HCT116 (cell line): ENCODE measurements around the gene GET3. TPM values are rescaled to one million over a fixed set of nuclear protein-coding genes. Genes with fewer than 3 reads are reported as not detected.
A peak's percentile ranks its signal among the peaks of the same experiment; 100 is the strongest.

ENCODE experiments used
- ATAC-seq: fragments of 200-7000 bp; cut with Tn5 transposase; 2 replicates; pipeline ENCODE4 v1.9.1; 2020; ENCODE audit warnings: mild to moderate bottlenecking, moderate library complexity
- BruUV-seq: library from RNA; stranded (reverse); fragments of 400-500 nt; replicated peaks from 2 replicates; lab custom pipeline; 2021; lab: Mats Ljungman, UMichigan
- CTCF ChIA-PET: fragments of 300-600 bp; sonication (Branson Sonifier 250); formaldehyde crosslinking; loops from one replicate; lab custom pipeline; 2021; ENCODE audit warnings: antibody characterized with exemption; lab: Charles Lee
- POLR2A ChIA-PET: fragments of 300-600, 350-600 bp; sonication (Branson Sonifier 250); formaldehyde crosslinking; loops from one replicate; lab custom pipeline; 2021; ENCODE audit warnings: antibody characterized with exemption; lab: Charles Lee
- RAD21 ChIA-PET, 2 experiments: fragments of 300-600 bp; sonication (Branson Sonifier 250); formaldehyde crosslinking; loops; one replicate each; lab custom pipeline; 2023; ENCODE audit warnings: low total read pairs in 2 of 2; ENCODE audit not compliant: uncharacterized antibody in 2 of 2, unreplicated experiment in 2 of 2, low non-redundant PET in 1 of 2; lab: Charles Lee
- DNase-seq: peaks from one replicate; pipeline ENCODE4 v3.0.0-alpha.2; 2010; ENCODE audit warnings: low read depth, low spot score
- H2AFZ ChIP-seq: fragments of 200-600 bp; shearing (Covaris generic), sonication (generic); 2 replicates; pipeline ENCODE4 v1.6.1; 2017; ENCODE audit warnings: low read depth, mixed run types, mixed read lengths, antibody characterized with exemption, low read length; ENCODE audit not compliant: poor library complexity, severe bottlenecking
- H3K27ac ChIP-seq: 2 replicates; pipeline ENCODE4 v1.5.1; 2012; ENCODE audit warnings: low read depth, low read length
- H3K27me3 ChIP-seq: fragments of 200-600 bp; sonication (generic); 2 replicates; pipeline ENCODE4 v1.6.1; 2016; ENCODE audit warnings: mixed run types, low read length, mixed read lengths; ENCODE audit not compliant: insufficient read depth
- H3K36me3 ChIP-seq, 2 experiments: fragments of 200-500 bp in 1 of 2; fragments of 200-600 bp in 1 of 2; sonication (Bioruptor generic) in 1 of 2; sonication (generic) in 1 of 2; 2 replicates each; pipeline versions ENCODE4 v1.5.1 to v1.6.1; 2014 to 2016; ENCODE audit warnings: low read length in 2 of 2, inconsistent platforms in 1 of 2, mixed read lengths in 1 of 2, mixed run types in 1 of 2; ENCODE audit not compliant: insufficient read depth in 2 of 2, control insufficient read depth in 1 of 2
- H3K4me1 ChIP-seq, 2 experiments: fragments of 200-600 bp in 1 of 2; sonication (generic) in 1 of 2; 2 replicates each; pipeline versions ENCODE4 v1.5.1 to v1.6.1; 2012 to 2017; ENCODE audit warnings: low read length in 2 of 2, inconsistent platforms in 1 of 2, mild to moderate bottlenecking in 1 of 2, mixed read lengths in 1 of 2, mixed run types in 1 of 2, moderate library complexity in 1 of 2; ENCODE audit not compliant: insufficient read depth in 2 of 2, control insufficient read depth in 1 of 2
- H3K4me2 ChIP-seq: fragments of 200-600 bp; sonication (generic); 2 replicates; pipeline ENCODE4 v1.6.1; 2017; ENCODE audit warnings: mixed run types, low read length, mixed read lengths
- H3K4me3 ChIP-seq, 2 experiments: fragments of 200-600 bp in 1 of 2; sonication (generic) in 1 of 2; replicated peaks in 1 of 2; 2 replicates each; pipeline ENCODE4 v1.5.1; 2011 to 2016; ENCODE audit warnings: low read length in 2 of 2, control low read depth in 1 of 2, low read depth in 1 of 2, mild to moderate bottlenecking in 1 of 2, mixed read lengths in 1 of 2, mixed run types in 1 of 2
- H3K79me2 ChIP-seq: fragments of 200-600 bp; sonication (generic); 2 replicates; pipeline ENCODE4 v1.6.1; 2017; ENCODE audit warnings: mild to moderate bottlenecking, mixed run types, low read length, moderate library complexity, mixed read lengths; ENCODE audit not compliant: insufficient read depth
- H3K9ac ChIP-seq: fragments of 200-600 bp; sonication (generic); 2 replicates; pipeline ENCODE4 v1.6.1; 2016; ENCODE audit warnings: low read length, mixed read lengths
- H3K9me2 ChIP-seq: fragments of 200-600 bp; sonication (generic), shearing (Covaris generic); 2 replicates; pipeline ENCODE4 v1.6.1; 2017; ENCODE audit warnings: mixed run types, mild to moderate bottlenecking, moderate library complexity; ENCODE audit not compliant: insufficient read depth
- H3K9me3 ChIP-seq, 2 experiments: fragments of 200-500 bp in 1 of 2; fragments of 200-600 bp in 1 of 2; sonication (Bioruptor generic) in 1 of 2; sonication (generic) in 1 of 2; 2 replicates each; pipeline ENCODE4 v1.6.1; 2014 to 2017; ENCODE audit warnings: low read length in 2 of 2, mixed read lengths in 2 of 2, inconsistent platforms in 1 of 2, low read depth in 1 of 2, mild to moderate bottlenecking in 1 of 2, mixed run types in 1 of 2, moderate library complexity in 1 of 2; ENCODE audit not compliant: control insufficient read depth in 1 of 2, insufficient read depth in 1 of 2
- H4K20me1 ChIP-seq: fragments of 200-600 bp; sonication (generic), shearing (Covaris generic); 2 replicates; pipeline ENCODE4 v1.6.1; 2017; ENCODE audit warnings: mixed run types, mild to moderate bottlenecking, moderate library complexity; ENCODE audit not compliant: insufficient read depth
- CEBPB ChIP-seq: IDR thresholded peaks from 2 replicates; pipeline ENCODE4 v1.6.1; 2012; ENCODE audit warnings: low read depth
- CTCF ChIP-seq, 3 experiments: fragments of 200-600 bp in 1 of 3; sonication (generic) in 1 of 3; IDR thresholded peaks in 2 of 3; conservative IDR thresholded peaks in 1 of 3; 2 replicates each; pipeline ENCODE4 v1.5.1; 2012 to 2017; ENCODE audit warnings: low read depth in 2 of 3, low read length in 2 of 3, antibody characterized with exemption in 1 of 3, borderline replicate concordance in 1 of 3, control low read depth in 1 of 3, mild to moderate bottlenecking in 1 of 3, mixed read lengths in 1 of 3, mixed run types in 1 of 3, moderate library complexity in 1 of 3; ENCODE audit not compliant: insufficient read depth in 1 of 3
- POLR2A ChIP-seq: IDR thresholded peaks from 2 replicates; pipeline ENCODE4 v1.7.0; 2011; ENCODE audit warnings: borderline replicate concordance; ENCODE audit not compliant: insufficient read depth, insufficient read length; ENCODE audit errors: extremely low read depth
- REST ChIP-seq: IDR thresholded peaks from 2 replicates; pipeline ENCODE4 v1.6.1; 2012; ENCODE audit warnings: low read depth
- SP1 ChIP-seq: IDR thresholded peaks from 2 replicates; pipeline ENCODE4 v1.6.1; 2012; ENCODE audit warnings: low read depth
- SRF ChIP-seq: IDR thresholded peaks from 2 replicates; pipeline ENCODE4 v1.6.1; 2012; ENCODE audit warnings: low read depth
- ZFX ChIP-seq: fragments of 450-650 bp; IDR thresholded peaks from 2 replicates; pipeline ENCODE4 v1.6.1; 2017
- intact Hi-C: fragments of 100-400 bp; cut with micrococcal nuclease; formaldehyde crosslinking; loops from 2 replicates; pipeline ENCODE4 v1.10.0; 2022
- total RNA-seq: library from RNA; stranded (reverse); gene quantifications from one replicate; pipeline ENCODE4 v1.2.1, GENCODE V29; 2021; ENCODE audit not compliant: unreplicated experiment

GET3 gene
- total RNA-seq, 1 experiment from 2014 or later = 77.6 TPM

- Histone ChIP-seq H3K27ac (peak overlapping the region; percentile 88), H3K79me2 (peaks cover 67% of the 10 kb centered on the region), H3K9me3 (no peaks in the 10 kb centered on the region), H3K9me2 (no peaks in the 10 kb centered on the region), H2AFZ (no peak overlapping the region), H3K4me1 (peaks cover 0 to 41% of the 10 kb centered on the region in 2 experiments; a peak in 3 of 4 replicates), H3K27me3 (no peaks in the 10 kb centered on the region), H3K36me3 (peaks cover 5 to 21% of the 10 kb centered on the region in 2 experiments; a peak in 2 of 4 replicates), H3K9ac (peak overlapping the region; percentile 93), H3K4me2 (peak overlapping the region; percentile 78), H3K4me3 (peak overlapping the region; percentile 82 to 93), H4K20me1 (no peaks in the 10 kb centered on the region)
- CTCF ChIA-PET = interaction anchor here (0.6 to 3.0 kb wide), 9 partner anchors 11 to 323 kb away, joined by 3 to 17 read pairs (median 3); partner anchors contain the start of gene TRIR
- intact Hi-C loops = no loop called here
- POLR2A ChIA-PET = interaction anchor here (1.1 to 3.9 kb wide), 5 partner anchors 12 to 70 kb away, joined by 3 to 32 read pairs (median 15); partner anchors contain the start of genes GET3 and JUNB
- ATAC-seq = peak; percentile 59
- RAD21 ChIA-PET = interaction anchor here in 1 of 2 experiments (1.0 kb wide), 1 partner anchor 12 kb away, joined by 5 read pairs; no protein-coding TSS in a partner anchor
- DNase-seq = no peak
- no TSS peak for BruUV-seq
- TF ChIP-seq SRF = no peak
- TF ChIP-seq POLR2A = no peak
- TF ChIP-seq ZFX = peak; percentile 82; the same call in 1 of the 2 replicates
- TF ChIP-seq CTCF (IDR thresholded peaks at IDR 0.05 in 2 of 3, conservative IDR thresholded peaks at IDR 0.05 in 1 of 3; ENCODE audit: borderline replicate concordance in 1 of 3, insufficient read depth in 1 of 3, low read depth in 2 of 3, low read length in 2 of 3) = no peak
- no peak for TF ChIP-seq SP1
- no peak for TF ChIP-seq CEBPB
- no peak for TF ChIP-seq REST
These were observed 15.4 kb upstream of the GET3 start for GRCh38 chr19:12721656-12722565.
